DMS114 treated with DMSO at 0.1 percent for 48 hours (cell line): ENCODE data around the gene CCL14.
"Not testable (repeated sequence)": the region's sequence is repeated elsewhere in the genome, so short reads cannot be mapped to it uniquely, and the experiment has no call there.

ENCODE experiments used
- DNase-seq: peaks from one replicate; lab custom pipeline; 2025; ENCODE audit not compliant: unreplicated experiment; lab: John Stamatoyannopoulos, UW

CCL14 gene

DNA sequence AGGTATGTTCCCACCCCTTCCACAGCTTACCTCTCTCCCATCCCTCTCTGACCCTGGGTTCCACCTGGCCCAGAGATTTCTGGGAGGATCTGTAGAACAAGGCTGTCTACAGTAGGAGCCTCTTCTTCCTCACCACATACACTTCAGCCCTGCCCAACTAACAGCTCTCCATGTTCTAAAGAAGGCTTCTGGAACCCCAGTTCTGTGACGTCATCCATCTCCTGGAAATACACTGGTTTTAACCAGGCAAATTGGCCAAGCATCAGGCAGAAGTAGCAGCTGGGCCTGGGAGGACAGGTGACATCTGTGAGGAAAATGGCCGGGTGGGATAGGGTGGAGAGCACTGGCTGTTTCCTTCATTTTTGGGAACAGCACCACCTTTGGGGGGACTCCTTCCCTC lies 43.0 kb downstream of the CCL14 start, which contains the start of gene LYZL6:
LYZL6 (minus strand) TSS at position 177 of the 400 bp plus-strand sequence. CDS start 4,357 bp downstream, outside the sequence.
- DNase-seq, result no peak

DNA sequence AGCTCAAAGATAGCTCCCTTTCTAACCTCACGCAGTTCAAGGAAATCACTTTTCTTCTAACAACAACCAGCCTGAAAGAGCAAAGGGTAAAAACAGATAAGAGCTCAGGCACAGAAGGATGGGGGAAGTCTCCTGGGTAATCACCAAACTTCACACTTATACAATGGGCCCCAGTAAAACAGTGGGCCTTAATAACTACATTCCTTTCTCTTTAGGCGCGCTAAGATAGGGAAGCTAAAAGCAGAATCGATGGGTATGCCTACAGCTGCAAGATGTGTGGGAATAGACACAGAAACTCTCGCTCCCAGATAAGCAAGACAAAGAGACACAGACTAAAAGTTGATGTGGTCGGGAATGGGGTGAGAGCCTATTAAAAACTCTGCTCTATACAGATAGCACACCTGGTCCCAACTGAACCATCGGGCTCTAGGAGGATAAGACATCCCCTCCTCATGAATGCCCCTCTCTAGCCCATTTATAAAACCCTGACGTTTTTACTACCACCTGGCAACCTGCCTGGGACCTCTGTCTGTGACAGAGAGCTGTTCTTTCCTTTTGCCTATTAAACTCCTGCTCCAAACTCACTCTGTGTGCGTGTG lies 43.8 kb downstream of the CCL14 start:
- no peak for DNase-seq

DNA sequence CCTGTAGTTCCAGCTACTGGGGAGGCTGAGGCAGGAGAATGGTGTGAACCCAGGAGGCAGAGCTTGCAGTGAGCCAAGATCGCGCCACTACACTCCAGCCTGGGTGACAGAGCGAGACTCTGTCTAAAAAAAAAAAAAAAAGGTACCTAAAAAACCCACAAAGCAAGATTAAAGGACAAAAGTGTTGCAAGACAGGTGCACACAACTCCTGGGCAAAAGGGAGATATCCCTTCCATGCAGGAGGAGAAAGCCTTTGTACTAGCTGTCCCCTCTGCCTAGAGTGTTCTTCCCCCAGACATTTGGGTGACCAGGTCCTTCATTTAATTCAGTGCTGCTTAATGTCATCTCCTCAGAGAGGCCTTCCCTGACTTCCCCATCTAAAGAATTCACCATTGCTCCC lies 48.0 kb downstream of the CCL14 start:
- DNase-seq, result not testable (repeated sequence)

DNA sequence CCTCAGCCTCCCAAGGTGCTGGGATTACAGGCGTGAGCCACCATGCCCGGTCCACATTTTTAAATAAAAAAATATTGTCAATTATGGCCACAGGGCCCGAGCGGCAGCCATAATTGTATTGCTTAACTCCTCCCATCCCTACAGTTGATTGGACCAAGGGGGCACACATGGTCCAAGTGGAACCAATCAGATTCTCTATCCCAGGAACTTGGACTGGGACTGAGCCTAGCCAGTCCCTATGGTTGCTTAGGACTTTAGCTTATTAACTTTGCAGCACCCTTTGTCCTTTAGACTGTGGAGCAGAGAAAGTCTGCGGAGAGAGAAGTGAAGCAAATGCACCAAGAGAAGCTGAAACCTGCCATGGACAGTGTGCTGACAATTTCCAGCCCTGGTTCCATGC lies 50.5 kb downstream of the CCL14 start:
- no peak for DNase-seq

DNA sequence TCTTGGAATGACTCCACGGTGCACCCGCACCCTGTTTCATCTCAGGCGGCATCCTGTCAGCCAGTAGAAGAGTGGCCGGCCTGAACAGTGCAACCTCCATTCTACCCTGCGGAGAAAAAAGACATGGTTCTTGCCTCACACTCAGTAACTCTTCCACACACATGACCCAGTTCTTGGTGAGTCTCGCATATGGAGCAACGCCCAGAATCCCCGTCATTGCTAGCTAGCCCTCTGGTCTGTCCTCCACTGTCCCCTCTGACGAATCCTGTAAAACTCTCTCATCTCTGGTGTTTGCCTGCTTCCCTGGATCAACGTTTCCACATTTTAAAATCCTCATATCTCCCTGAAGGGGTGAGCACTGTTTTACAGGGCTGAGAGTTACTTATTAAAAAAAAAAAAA lies 51.8 kb downstream of the CCL14 start:
- DNase-seq, result no peak
